ENCODE measurements around the gene TRAF3IP1.
"Not testable (repeated sequence)": the region's sequence is repeated elsewhere in the genome, so short reads cannot be mapped to it uniquely, and the experiment has no call there.

Gene TRAF3IP1

GRCh38 chr2:238313991-238314350 is 6.3 kb upstream of the TRAF3IP1 start:
- TF ChIP-seq CTCF (IDR thresholded peaks at IDR 0.05) = no peak
- no peak overlapping the region for H3K4me3 ChIP-seq
- H3K27ac ChIP-seq = no peak overlapping the region
- no peak for DNase-seq (ENCODE audit: low spot score)

GRCh38 chr2:238314576-238314975 is 5.7 kb upstream of the TRAF3IP1 start:
- DNase-seq (ENCODE audit: low spot score) = no peak
- no peak overlapping the region for H3K27ac ChIP-seq
- H3K4me3 ChIP-seq = no peak overlapping the region
- TF ChIP-seq CTCF (IDR thresholded peaks at IDR 0.05) = no peak

GRCh38 chr2:238315031-238315595 is 5.2 kb upstream of the TRAF3IP1 start:
- H3K27ac ChIP-seq = no peak overlapping the region
- TF ChIP-seq CTCF (IDR thresholded peaks at IDR 0.05) = no peak
- DNase-seq (ENCODE audit: low spot score) = no peak
- no peak overlapping the region for H3K4me3 ChIP-seq

- Histone ChIP-seq H3K4me3 (peak overlapping the region; percentile 93), H3K27ac (peak overlapping the region; percentile 18 to 84)
- TF ChIP-seq CTCF (IDR thresholded peaks at IDR 0.05) = no peak
- DNase-seq (ENCODE audit: low spot score) = no peak
Measured at GRCh38 chr2:238320648-238321281, 447 bp downstream of the TRAF3IP1 start.

GRCh38 chr2:238321467-238321866 is 1.1 kb downstream of the TRAF3IP1 start:
- Histone ChIP-seq H3K27ac (peak overlapping the region in 1 of 2 donors; percentile 84), H3K4me3 (peak overlapping the region; percentile 93)
- TF ChIP-seq CTCF (IDR thresholded peaks at IDR 0.05) = no peak
- no peak for DNase-seq (ENCODE audit: low spot score)

- peak overlapping the region; percentile 93 for H3K4me3 ChIP-seq
- no peak for DNase-seq (ENCODE audit: low spot score)
- no peak overlapping the region for H3K27ac ChIP-seq
- no peak for TF ChIP-seq CTCF (IDR thresholded peaks at IDR 0.05)
Measured at GRCh38 chr2:238322001-238322411, 1.7 kb downstream of the TRAF3IP1 start.

- DNase-seq (ENCODE audit: low spot score); H3K4me3 ChIP-seq; H3K27ac ChIP-seq: not testable (repeated sequence)
Measured at GRCh38 chr2:238324248-238324647, 3.9 kb downstream of the TRAF3IP1 start.
